Calu3 (cell line): ENCODE results near the gene SPTBN4. TPM values are rescaled to one million over a fixed set of nuclear protein-coding genes. Genes with fewer than 3 reads are reported as not detected.

Source experiments
- BruUV-seq: library from RNA; stranded (reverse); fragments of 400-500 nt; replicated peaks from 2 replicates; lab custom pipeline; 2021; lab: Mats Ljungman, UMichigan
- CTCF ChIA-PET: fragments of 300-600 bp; sonication (Branson Sonifier 250); formaldehyde crosslinking; loops from one replicate; lab custom pipeline; 2022; ENCODE audit warnings: antibody characterized with exemption; lab: Charles Lee
- DNase-seq: peaks from one replicate; pipeline ENCODE4 v3.0.0; 2022
- H3K27ac Mint-ChIP-seq: one replicate; pipeline ENCODE4 v1.8.0; 2022; ENCODE audit warnings: mixed read lengths; ENCODE audit not compliant: unreplicated experiment
- H3K27me3 Mint-ChIP-seq: one replicate; pipeline ENCODE4 v1.8.0; 2022; ENCODE audit warnings: mixed read lengths; ENCODE audit not compliant: unreplicated experiment
- H3K36me3 Mint-ChIP-seq: one replicate; pipeline ENCODE4 v1.8.0; 2022; ENCODE audit warnings: mild to moderate bottlenecking, moderate library complexity, mixed read lengths; ENCODE audit not compliant: insufficient read depth, unreplicated experiment
- H3K4me1 Mint-ChIP-seq: one replicate; pipeline ENCODE4 v1.8.0; 2022; ENCODE audit warnings: mild to moderate bottlenecking, low read depth, mixed read lengths; ENCODE audit not compliant: unreplicated experiment
- H3K4me3 Mint-ChIP-seq: one replicate; pipeline ENCODE4 v1.8.0; 2022; ENCODE audit warnings: mild to moderate bottlenecking, low read depth, moderate library complexity, mixed read lengths; ENCODE audit not compliant: unreplicated experiment
- H3K9me3 Mint-ChIP-seq: one replicate; pipeline ENCODE4 v1.8.0; 2022; ENCODE audit warnings: low read depth, mixed read lengths; ENCODE audit not compliant: unreplicated experiment
- intact Hi-C: fragments of 100-400 bp; cut with micrococcal nuclease; formaldehyde crosslinking; loops from one replicate; pipeline ENCODE4 v1.10.0; 2022; ENCODE audit not compliant: unreplicated experiment
- total RNA-seq: library from RNA; stranded (reverse); gene quantifications from 2 replicates; pipeline ENCODE4 v1.2.3, GENCODE V29; 2022
- TF ChIP-seq, protein P1 (sequence below): fragments of 200-600 bp; IDR thresholded peaks from one replicate; pipeline ENCODE4 v1.8.0; 2022; ENCODE audit warnings: antibody characterized with exemption; ENCODE audit not compliant: unreplicated experiment

Gene SPTBN4
- total RNA-seq, 1 experiment from 2014 or later: 0.80 TPM

DNA sequence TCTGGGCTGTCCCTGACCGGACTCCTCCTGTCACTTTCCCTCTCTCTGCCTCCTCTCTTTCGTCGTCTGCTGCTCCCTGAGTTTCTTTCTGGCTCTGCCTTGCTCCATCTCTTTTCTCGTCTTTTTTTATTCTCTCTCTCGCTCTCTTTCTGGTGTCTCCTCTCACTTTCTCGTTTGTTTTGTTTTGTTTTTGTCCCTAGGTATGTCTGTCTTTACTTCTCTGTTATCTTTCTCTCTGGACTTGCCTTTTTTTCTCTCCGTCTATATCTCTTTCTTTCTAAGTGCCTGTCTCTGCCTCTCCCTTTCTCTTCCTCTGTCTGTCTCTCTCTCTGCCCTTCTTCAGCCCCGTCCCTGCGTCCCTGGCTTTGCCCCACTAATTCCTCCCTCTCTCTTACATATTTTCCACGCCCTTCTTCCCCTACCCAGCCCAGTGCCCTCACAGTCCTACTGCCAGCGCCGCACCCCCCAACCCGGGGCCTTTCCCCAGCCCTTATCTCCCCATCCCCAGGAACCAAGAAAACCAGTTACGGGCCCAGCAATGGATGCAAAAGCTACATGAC, 61.8 kb downstream of the SPTBN4 start:
- H3K9me3 Mint-ChIP-seq: no peaks in the 10 kb centered on the region
- CTCF ChIA-PET: interaction anchor here (0.6 kb wide), 1 partner anchor 42 kb away, joined by 3 read pairs; no protein-coding TSS in a partner anchor
- peaks cover 17% of the 10 kb centered on the region for H3K4me1 Mint-ChIP-seq
- no peak overlapping the region for H3K27ac Mint-ChIP-seq
- no peak for DNase-seq
- H3K36me3 Mint-ChIP-seq: peaks cover 14% of the 10 kb centered on the region
- no TSS peak for BruUV-seq
- H3K4me3 Mint-ChIP-seq: peak overlapping the region; percentile 57
- H3K27me3 Mint-ChIP-seq: peaks cover 71% of the 10 kb centered on the region
- intact Hi-C loops: loop anchor here (5.0 to 10.0 kb wide), 2 partner anchors 66 to 224 kb away; no protein-coding TSS in a partner anchor
- TF ChIP-seq, protein P1, sequence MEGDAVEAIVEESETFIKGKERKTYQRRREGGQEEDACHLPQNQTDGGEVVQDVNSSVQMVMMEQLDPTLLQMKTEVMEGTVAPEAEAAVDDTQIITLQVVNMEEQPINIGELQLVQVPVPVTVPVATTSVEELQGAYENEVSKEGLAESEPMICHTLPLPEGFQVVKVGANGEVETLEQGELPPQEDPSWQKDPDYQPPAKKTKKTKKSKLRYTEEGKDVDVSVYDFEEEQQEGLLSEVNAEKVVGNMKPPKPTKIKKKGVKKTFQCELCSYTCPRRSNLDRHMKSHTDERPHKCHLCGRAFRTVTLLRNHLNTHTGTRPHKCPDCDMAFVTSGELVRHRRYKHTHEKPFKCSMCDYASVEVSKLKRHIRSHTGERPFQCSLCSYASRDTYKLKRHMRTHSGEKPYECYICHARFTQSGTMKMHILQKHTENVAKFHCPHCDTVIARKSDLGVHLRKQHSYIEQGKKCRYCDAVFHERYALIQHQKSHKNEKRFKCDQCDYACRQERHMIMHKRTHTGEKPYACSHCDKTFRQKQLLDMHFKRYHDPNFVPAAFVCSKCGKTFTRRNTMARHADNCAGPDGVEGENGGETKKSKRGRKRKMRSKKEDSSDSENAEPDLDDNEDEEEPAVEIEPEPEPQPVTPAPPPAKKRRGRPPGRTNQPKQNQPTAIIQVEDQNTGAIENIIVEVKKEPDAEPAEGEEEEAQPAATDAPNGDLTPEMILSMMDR: no peak

DNA sequence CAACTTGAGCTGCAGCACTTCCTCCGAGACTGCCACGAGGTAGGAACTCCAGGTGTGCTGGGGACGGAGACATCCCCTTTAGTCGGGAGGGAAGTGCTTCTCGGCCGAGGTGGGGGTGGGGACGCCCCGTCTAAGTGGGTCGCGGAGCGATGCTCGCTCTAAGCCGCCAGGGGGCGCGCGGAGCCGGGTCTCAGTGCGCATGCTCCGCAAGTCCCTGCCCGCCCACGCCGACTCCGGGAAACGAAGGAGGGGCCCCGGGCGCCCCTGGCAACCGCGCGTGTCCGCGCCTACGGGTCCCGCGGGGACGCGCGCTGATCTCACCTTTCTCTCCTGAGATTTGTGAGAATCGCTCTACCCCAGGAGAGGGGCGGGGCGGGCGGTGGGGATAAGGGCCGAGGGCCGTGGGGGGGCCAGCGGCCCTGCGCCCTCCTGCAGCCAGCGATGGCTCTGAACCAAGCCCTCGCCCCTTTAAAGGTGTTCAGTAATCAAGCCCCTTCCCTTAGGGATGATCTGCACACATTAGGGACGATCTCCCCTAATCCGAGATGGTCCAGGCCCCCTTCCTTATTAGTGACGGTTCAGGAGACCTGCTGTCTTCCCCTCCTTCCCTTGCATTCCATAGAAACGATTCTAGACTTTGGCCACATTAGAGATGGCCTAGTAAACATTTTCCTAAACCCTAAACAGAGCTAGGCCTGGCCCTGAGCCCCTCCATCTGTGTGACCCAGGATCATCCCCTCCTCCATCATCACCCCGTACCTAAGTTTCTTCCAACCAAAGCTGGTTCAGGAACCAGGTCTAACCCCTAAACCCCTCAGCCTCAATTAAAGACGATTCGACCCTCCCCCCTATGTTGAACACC, 62.5 kb downstream of the SPTBN4 start:
- Mint-ChIP-seq H3K9me3 (no peaks in the 10 kb centered on the region), H3K27ac (no peak overlapping the region), H3K4me1 (peaks cover 17% of the 10 kb centered on the region), H3K4me3 (peak overlapping the region; percentile 57), H3K36me3 (peaks cover 14% of the 10 kb centered on the region), H3K27me3 (peaks cover 78% of the 10 kb centered on the region)
- TF ChIP-seq, protein P1: peak; percentile 96
- intact Hi-C loops: loop anchor here (5.0 to 10.0 kb wide), 2 partner anchors 67 to 225 kb away; no protein-coding TSS in a partner anchor
- peak; percentile 93 for DNase-seq
- no TSS peak for BruUV-seq
- CTCF ChIA-PET: interaction anchor here (0.6 kb wide), 1 partner anchor 42 kb away, joined by 3 read pairs; no protein-coding TSS in a partner anchor

- peak; percentile 45 for DNase-seq
- Mint-ChIP-seq H3K9me3 (no peaks in the 10 kb centered on the region), H3K4me1 (peaks cover 17% of the 10 kb centered on the region), H3K27ac (no peak overlapping the region), H3K36me3 (peaks cover 14% of the 10 kb centered on the region), H3K4me3 (peak overlapping the region; percentile 57), H3K27me3 (peaks cover 75% of the 10 kb centered on the region)
- no TSS peak for BruUV-seq
- intact Hi-C loops: no loop called here
- CTCF ChIA-PET: interaction anchor here (0.6 kb wide), 1 partner anchor 1293 kb away, joined by 3 read pairs; no protein-coding TSS in a partner anchor
- TF ChIP-seq, protein P1: peak; percentile 39
Observed at GRCh38 chr19:40530091-40530901, 63.5 kb downstream of the SPTBN4 start.

- no TSS peak for BruUV-seq
- Mint-ChIP-seq H3K36me3 (peaks cover 14% of the 10 kb centered on the region), H3K9me3 (no peaks in the 10 kb centered on the region), H3K27ac (no peak overlapping the region), H3K27me3 (peaks cover 61% of the 10 kb centered on the region), H3K4me3 (no peak overlapping the region), H3K4me1 (peaks cover 12% of the 10 kb centered on the region)
- TF ChIP-seq, protein P1: no peak
- CTCF ChIA-PET: interaction anchor here (0.6 to 1.2 kb wide), 4 partner anchors 28 to 254 kb away, joined by 3 to 5 read pairs (median 4); no protein-coding TSS in a partner anchor
- intact Hi-C loops: no loop called here
- DNase-seq: no peak
Observed at GRCh38 chr19:40533508-40533907, 66.7 kb downstream of the SPTBN4 start.
